HL-60 (cell line): ENCODE data around the gene TTC28.

Experiments used
- DNase-seq, 2 experiments: peaks; one replicate each; pipeline ENCODE4 v3.0.0-alpha.2; 2010 to 2020; ENCODE audit warnings: low read depth in 1 of 2, low spot score in 1 of 2
- H3K27ac ChIP-seq: fragments of 250-450 bp; sonication (Bioruptor Pico); replicated peaks from 2 replicates; pipeline ENCODE4 v1.5.1; 2020; ENCODE audit warnings: mild to moderate bottlenecking, moderate library complexity
- H3K27me3 ChIP-seq: fragments of 250-450 bp; sonication (Bioruptor Pico); 2 replicates; pipeline ENCODE4 v1.5.1; 2021; ENCODE audit warnings: mild to moderate bottlenecking, moderate library complexity; ENCODE audit not compliant: insufficient read depth, poor library complexity, severe bottlenecking
- H3K4me3 ChIP-seq: replicated peaks from 2 replicates; pipeline ENCODE4 v1.5.1; 2011; ENCODE audit warnings: mild to moderate bottlenecking, control low read depth, low read length; ENCODE audit not compliant: insufficient read depth
- GABPA ChIP-seq: IDR thresholded peaks from 2 replicates; pipeline ENCODE4 v1.6.1; 2012; ENCODE audit warnings: low read depth
- POLR2AphosphoS5 ChIP-seq: IDR thresholded peaks from 2 replicates; pipeline ENCODE4 v1.6.1; 2012; ENCODE audit warnings: low read depth
- SPI1 ChIP-seq: IDR thresholded peaks from 2 replicates; pipeline ENCODE4 v1.6.1; 2012; ENCODE audit warnings: low read depth, mild to moderate bottlenecking, borderline replicate concordance
- TF ChIP-seq, protein P1 (sequence below): IDR thresholded peaks from 2 replicates; pipeline ENCODE4 v1.6.1; 2012; ENCODE audit warnings: low read depth; ENCODE audit not compliant: insufficient replicate concordance
- TF ChIP-seq, protein P2 (sequence below): IDR thresholded peaks from one replicate; pipeline ENCODE4 v1.5.1; 2011; ENCODE audit warnings: low read length, control low read depth, inconsistent platforms; ENCODE audit not compliant: insufficient read depth

Gene TTC28

DNA sequence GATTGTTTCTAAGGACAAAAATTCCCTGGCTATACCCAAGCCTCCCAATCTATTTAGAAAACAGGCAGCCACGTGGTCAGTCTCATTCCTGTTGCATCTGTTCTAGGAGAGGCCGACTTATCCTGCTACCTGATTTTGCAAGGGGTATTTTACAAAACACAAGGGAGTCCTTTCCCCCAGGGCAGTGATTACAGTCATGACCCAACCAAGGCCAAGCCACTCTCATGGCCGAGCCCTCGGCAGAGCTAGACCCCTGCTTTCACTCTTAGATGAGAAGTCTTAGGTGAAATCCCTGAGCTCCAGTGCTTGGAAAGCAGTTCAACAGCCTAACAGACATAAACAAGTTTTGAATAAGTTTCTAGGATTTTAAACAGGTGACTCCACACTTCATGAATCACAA lies 671.6 kb downstream of the TTC28 start:
- no peak for DNase-seq
- TF ChIP-seq POLR2AphosphoS5 (no peak), SPI1 (no peak), GABPA (no peak)
- TF ChIP-seq, protein P1, sequence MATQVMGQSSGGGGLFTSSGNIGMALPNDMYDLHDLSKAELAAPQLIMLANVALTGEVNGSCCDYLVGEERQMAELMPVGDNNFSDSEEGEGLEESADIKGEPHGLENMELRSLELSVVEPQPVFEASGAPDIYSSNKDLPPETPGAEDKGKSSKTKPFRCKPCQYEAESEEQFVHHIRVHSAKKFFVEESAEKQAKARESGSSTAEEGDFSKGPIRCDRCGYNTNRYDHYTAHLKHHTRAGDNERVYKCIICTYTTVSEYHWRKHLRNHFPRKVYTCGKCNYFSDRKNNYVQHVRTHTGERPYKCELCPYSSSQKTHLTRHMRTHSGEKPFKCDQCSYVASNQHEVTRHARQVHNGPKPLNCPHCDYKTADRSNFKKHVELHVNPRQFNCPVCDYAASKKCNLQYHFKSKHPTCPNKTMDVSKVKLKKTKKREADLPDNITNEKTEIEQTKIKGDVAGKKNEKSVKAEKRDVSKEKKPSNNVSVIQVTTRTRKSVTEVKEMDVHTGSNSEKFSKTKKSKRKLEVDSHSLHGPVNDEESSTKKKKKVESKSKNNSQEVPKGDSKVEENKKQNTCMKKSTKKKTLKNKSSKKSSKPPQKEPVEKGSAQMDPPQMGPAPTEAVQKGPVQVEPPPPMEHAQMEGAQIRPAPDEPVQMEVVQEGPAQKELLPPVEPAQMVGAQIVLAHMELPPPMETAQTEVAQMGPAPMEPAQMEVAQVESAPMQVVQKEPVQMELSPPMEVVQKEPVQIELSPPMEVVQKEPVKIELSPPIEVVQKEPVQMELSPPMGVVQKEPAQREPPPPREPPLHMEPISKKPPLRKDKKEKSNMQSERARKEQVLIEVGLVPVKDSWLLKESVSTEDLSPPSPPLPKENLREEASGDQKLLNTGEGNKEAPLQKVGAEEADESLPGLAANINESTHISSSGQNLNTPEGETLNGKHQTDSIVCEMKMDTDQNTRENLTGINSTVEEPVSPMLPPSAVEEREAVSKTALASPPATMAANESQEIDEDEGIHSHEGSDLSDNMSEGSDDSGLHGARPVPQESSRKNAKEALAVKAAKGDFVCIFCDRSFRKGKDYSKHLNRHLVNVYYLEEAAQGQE = no peak
- TF ChIP-seq, protein P2, sequence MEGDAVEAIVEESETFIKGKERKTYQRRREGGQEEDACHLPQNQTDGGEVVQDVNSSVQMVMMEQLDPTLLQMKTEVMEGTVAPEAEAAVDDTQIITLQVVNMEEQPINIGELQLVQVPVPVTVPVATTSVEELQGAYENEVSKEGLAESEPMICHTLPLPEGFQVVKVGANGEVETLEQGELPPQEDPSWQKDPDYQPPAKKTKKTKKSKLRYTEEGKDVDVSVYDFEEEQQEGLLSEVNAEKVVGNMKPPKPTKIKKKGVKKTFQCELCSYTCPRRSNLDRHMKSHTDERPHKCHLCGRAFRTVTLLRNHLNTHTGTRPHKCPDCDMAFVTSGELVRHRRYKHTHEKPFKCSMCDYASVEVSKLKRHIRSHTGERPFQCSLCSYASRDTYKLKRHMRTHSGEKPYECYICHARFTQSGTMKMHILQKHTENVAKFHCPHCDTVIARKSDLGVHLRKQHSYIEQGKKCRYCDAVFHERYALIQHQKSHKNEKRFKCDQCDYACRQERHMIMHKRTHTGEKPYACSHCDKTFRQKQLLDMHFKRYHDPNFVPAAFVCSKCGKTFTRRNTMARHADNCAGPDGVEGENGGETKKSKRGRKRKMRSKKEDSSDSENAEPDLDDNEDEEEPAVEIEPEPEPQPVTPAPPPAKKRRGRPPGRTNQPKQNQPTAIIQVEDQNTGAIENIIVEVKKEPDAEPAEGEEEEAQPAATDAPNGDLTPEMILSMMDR = no peak

DNA sequence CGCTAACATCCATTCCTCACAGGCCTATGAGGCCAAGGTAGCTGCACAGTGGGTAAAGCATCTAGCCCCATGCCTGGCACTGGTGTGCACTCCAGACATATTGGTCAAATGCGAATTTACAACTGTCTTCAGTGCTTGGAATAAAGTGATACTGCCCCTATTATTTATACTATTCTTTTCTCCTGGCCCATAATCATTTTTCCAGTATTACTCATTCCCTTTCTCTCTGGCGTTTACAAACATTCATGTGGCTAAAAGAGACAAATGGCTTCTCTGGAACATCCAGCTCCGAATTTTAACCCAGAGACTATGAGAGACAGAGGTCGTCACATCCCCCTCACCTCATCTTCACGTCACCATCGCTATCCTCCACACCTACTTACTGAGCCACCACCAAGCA lies 673.4 kb downstream of the TTC28 start:
- no peaks in the 10 kb centered on the region for H3K27me3 ChIP-seq
- no peak for TF ChIP-seq SPI1
- no peak for TF ChIP-seq GABPA
- TF ChIP-seq, protein P1 = no peak
- TF ChIP-seq, protein P2 = no peak
- TF ChIP-seq POLR2AphosphoS5 = no peak
- H3K27ac ChIP-seq = no peak overlapping the region
- H3K4me3 ChIP-seq = no peak overlapping the region
- DNase-seq = no peak

More for the DNA sequence above, 671.6 kb downstream of the TTC28 start:
- Histone ChIP-seq H3K4me3 (no peak overlapping the region), H3K27ac (no peak overlapping the region), H3K27me3 (no peaks in the 10 kb centered on the region)

DNA sequence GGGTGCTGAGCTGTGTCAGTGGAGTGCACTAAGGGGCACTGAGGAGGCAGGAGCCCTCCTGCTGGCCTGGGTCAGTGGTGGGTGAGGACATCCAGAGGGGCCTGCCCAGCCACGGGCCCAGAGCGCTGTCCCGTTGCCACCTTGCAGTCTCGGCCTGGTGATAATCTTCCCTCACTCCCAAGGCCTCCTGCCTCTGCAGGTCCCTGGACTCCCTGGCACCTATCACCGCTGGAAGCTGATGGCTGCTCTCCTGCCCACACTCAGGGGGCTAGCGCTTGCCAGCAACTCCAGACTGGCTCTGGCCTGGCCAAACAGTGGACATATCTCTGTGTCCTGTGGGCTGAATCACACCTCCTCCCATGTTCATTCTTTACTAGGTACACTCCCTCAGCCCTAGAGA lies 674.1 kb downstream of the TTC28 start:
- no peak overlapping the region for H3K4me3 ChIP-seq
- DNase-seq = no peak
- TF ChIP-seq GABPA (no peak), POLR2AphosphoS5 (no peak), SPI1 (no peak)
- TF ChIP-seq, protein P1 = no peak
- TF ChIP-seq, protein P2 = no peak
- no peak overlapping the region for H3K27ac ChIP-seq
- H3K27me3 ChIP-seq = no peaks in the 10 kb centered on the region
